GM21447 (cell line): ENCODE measurements around the gene FMC1.

Experiments
- ATAC-seq: cut with Tn5 transposase; IDR thresholded peaks from one replicate; pipeline ENCODE4 v1.9.1; 2021; ENCODE audit not compliant: unreplicated experiment

Gene FMC1

GRCh38 chr7:139370943-139371313 is 29.8 kb downstream of the FMC1 start:
- no peak for ATAC-seq

GRCh38 chr7:139374246-139374645 is 33.1 kb downstream of the FMC1 start:
- ATAC-seq: no peak

- no peak for ATAC-seq
These were observed 41.3 kb downstream of the FMC1 start for GRCh38 chr7:139382439-139382838.

- no peak for ATAC-seq
These were observed 43.5 kb downstream of the FMC1 start for GRCh38 chr7:139384611-139385010.

GRCh38 chr7:139387594-139387993 is 46.5 kb downstream of the FMC1 start:
- ATAC-seq: no peak

- no peak for ATAC-seq
These were observed 48.0 kb downstream of the FMC1 start for GRCh38 chr7:139389091-139389490.

GRCh38 chr7:139389774-139390173 is 48.6 kb downstream of the FMC1 start:
- ATAC-seq: no peak

- no peak for ATAC-seq
These were observed 52.6 kb downstream of the FMC1 start for GRCh38 chr7:139393621-139394211.

- ATAC-seq: no peak
These were observed 53.4 kb downstream of the FMC1 start for GRCh38 chr7:139394540-139394939.
